Right hindlimb (tissue), 1 donor: ENCODE results near the gene SENP5.
"Not testable (repeated sequence)": the region's sequence is repeated elsewhere in the genome, so short reads cannot be mapped to it uniquely, and the experiment has no call there.

Experiments
- DNase-seq: peaks from one replicate; pipeline ENCODE4 v3.0.0-alpha.2; 2018

Gene SENP5, protein sequence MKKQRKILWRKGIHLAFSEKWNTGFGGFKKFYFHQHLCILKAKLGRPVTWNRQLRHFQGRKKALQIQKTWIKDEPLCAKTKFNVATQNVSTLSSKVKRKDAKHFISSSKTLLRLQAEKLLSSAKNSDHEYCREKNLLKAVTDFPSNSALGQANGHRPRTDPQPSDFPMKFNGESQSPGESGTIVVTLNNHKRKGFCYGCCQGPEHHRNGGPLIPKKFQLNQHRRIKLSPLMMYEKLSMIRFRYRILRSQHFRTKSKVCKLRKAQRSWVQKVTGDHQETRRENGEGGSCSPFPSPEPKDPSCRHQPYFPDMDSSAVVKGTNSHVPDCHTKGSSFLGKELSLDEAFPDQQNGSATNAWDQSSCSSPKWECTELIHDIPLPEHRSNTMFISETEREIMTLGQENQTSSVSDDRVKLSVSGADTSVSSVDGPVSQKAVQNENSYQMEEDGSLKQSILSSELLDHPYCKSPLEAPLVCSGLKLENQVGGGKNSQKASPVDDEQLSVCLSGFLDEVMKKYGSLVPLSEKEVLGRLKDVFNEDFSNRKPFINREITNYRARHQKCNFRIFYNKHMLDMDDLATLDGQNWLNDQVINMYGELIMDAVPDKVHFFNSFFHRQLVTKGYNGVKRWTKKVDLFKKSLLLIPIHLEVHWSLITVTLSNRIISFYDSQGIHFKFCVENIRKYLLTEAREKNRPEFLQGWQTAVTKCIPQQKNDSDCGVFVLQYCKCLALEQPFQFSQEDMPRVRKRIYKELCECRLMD

DNA sequence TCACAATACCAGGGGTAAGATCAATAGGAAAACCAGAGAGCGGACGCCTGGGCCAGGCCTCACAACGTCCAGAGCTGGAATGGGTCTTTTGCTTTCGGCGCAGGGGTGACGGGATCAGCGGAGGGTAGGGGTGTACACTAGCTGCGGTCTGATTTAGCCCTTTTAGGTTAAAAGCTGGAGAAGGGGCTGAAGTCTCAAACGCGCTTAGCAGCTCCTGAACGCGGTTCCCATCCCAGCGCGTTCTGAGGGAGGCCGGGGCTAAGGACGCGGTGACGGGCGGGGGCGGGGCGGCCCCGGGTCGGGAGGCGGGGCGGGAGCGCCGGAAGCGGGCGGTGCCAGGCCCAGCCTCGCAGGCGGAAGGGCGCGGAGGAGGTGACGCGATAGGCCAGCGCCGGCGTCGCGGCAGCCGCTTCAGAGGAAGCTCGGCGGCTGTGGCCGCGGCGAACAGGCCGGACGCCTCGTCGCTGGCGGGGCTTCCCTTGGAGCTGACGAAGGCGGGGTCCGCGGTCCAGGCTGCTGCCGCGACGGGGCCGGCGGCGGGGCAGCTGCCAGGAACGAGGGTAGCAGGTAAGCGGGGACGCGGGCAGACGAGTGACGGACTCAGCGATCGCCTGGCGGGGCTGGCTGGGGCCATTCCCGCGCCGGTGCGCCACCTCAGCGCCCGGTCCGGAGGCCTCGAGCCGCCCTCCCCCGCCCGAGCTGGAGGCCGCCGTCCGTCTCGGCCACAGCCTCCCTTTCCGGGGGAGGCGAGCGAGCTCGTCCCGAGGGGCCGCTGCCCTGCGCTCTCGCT, at the start of gene SENP5:
Gene SENP5, plus strand, starts transcription at position 414 of the 790 bp plus-strand sequence. CDS start 17,262 bp downstream, outside the sequence.
- peak; percentile 95 for DNase-seq

DNA sequence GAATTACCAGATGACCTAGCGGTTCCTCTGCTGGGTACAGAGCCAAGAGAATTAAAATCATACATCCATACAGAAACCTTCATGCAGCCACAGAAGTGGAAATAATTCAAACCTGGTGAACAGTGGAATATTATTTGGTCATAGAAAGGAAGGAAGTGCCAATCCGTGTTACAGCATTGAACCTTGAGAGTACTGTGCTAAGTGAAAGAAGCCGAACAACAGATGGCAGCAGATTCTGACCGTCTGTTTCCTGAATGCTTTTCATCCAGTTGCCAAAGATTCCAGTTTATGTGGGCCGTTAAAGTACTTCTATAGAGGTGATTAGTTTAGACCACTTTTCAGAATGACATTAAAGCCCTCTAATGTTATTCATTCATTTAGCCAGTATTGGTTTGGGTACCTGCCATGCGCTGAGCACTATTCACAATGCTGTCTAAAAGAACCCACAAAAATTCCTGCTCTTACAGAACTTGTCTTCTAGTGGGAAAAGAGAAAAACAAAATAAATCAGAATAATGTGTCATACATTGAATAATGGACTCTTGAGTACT, 45.8 kb upstream of the SENP5 start:
- no peak for DNase-seq

DNA sequence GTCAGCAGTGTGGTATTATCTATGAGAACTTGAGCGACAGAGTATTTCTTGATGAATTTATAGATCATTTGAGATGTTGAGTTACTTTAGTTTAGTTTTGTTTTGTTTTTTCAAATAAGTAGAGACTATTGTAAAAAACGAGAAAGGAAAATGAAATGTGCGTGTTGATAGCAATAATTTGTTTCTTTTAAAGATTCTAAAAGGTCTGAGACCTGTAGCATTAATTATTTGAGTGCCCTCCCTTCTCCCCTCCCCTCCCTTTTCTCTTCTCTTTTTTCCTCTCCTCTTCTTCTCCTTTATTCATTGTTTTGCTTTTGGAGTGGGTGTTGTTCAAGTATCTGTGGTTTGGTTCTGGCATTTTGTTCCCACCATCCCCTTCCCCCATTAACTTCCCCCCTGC, 38.1 kb upstream of the SENP5 start:
- not testable (repeated sequence) for DNase-seq

DNA sequence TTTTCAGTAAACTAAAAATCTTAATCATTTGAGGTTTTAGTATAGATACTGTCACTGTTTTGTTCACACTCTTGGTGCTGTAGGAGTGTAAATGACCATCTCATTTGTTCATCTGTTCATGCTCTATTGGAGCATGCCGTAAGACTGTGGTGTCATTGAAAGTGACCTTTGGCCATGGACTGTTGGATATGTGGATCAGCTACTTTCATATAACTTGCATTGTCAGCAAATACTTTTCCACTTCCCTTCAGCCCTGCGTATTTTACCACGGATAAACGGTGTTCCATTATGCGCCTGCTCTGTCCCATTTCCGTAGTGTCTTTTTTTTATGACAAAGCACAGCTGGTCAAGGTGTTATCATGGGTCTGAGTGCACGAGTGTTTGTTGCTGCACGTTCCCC, 32.6 kb upstream of the SENP5 start:
- DNase-seq: no peak

DNA sequence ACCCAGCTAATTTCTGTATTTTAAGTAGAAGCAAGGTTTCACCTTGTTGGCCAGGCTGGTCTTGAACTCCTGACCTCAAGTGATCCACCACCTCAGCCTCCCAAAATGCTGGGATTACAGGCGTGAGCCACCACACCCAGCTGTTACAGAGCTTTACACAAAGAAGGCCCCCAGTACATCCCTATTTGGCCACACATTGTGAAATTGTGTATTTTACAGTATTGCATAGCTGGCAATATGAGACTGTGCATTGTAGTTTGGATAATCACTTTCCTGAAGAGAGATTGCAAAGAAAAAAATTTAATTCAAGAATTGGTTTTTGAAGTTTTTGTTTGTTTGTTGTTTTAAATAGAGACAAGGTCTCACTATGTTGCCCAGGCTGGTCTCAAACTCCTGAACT, 31.1 kb upstream of the SENP5 start:
- DNase-seq: not testable (repeated sequence)

DNA sequence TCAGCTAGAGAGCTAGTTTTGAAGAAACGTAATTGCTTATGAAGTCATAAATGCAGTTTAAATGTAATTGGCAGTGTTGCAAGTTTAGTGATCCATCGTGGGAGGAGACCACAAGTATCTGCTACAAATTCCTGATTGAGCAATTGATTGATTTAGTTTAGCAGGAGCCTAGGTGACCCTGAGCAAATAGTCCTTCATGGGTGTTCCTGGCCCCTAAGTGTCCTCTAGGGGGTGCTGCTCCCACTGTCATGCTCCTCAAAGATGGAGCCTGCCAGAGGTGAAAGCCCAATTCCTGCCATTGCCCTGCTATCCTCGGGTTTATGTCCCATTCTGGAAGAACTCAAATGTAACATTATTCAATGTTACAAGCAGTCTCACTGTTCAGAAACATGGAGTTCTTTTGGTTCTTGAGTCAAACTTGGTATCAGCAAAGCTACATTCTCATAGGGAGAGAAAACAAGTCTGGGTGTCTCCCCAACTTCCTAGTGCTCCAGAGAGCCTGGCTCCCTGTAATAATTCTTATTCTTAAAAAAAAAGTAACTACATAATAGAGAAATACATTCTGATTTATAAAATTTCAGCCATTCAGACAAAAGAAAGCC, 29.8 kb upstream of the SENP5 start:
- DNase-seq: peak; percentile 40

DNA sequence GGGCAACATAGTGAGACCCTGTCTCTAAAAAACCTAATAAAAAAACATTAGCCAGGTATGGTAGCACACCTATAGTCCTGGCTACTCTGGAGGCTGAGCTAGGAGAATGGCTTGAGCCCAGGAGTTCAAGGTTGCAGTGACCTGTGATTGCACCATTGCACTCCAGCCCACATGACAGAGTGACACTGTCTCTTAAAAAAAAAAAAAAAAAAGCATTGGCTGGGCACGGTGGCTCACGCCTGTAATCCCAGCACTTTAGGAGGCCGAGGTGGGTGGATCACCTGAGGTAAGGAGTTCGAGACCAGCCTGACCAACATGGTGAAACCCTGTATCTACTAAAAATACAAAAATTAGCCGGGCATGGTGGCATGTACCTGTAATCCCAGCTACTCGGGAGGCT, 28.4 kb upstream of the SENP5 start:
- not testable (repeated sequence) for DNase-seq

DNA sequence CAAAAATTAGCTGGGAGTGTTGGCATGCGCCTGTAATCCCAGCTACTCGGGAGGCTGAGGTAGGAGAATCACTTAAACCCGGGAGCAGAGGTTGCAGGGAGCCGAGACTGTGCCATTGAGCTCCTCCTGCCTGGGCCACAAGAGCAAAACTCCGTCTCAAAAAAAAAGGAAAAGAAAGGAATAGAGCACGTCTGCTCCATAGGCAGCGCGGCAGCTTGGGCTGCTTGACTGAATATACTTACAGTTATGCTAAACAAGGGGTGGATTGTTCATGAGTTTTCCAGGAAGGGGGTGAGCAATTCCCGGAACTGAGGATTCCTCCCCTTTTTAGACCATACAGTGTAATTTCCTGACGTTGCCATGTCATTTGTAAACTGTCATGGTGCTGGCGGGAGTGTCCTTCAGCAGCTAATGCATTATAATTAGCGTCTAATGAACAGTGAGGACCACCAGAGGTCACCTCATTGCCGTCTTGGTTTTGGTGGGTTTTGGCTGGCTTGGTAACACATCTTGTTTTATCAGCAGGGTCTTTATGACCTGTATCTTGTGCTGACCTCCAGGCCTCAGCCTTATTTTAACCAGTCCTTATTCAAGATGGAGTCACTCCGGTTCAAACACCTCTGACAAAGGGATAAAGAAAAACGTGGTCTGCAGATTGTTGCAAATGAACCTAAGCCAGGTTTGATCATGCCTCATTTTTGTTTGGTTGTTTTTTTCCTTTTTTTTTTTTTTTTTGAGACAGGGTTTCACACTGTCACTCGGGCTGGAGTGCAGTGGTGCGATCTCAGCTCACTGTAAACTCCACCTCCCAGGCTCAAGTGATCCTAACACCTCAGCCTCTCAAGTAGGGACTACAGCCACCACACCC, 24.9 kb upstream of the SENP5 start:
- no peak for DNase-seq

DNA sequence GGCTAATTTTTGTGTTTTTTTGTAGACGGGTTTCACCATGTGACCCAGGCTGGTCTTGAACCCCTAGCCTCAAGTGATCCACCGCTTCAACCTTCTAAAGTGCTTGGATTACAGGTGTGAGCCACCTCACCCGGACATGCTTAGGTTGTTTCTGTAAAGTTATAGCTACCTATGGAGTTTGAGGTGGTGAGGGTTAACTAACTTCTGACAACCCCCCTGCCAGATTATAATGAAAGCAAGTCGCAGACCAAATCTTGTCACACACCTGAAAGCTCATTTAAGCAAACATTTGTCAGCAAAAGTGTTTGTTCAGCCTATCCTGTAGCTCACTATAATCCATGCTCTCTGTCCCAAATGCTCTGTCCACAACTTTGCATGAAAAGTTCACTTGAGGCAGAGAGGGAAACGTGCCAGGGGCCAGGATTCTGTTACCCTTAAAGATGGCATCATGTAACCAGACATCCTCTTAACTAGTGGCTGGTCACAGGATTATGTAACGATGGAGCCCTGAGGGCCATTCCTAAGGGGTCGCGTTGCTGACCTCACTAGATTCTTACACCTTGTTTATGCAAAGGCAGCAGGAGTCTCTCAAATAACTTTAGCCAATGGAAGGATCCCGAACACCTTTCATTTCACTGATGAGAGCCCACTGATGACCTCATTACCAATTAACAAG, 24.1 kb upstream of the SENP5 start:
- no peak for DNase-seq

DNA sequence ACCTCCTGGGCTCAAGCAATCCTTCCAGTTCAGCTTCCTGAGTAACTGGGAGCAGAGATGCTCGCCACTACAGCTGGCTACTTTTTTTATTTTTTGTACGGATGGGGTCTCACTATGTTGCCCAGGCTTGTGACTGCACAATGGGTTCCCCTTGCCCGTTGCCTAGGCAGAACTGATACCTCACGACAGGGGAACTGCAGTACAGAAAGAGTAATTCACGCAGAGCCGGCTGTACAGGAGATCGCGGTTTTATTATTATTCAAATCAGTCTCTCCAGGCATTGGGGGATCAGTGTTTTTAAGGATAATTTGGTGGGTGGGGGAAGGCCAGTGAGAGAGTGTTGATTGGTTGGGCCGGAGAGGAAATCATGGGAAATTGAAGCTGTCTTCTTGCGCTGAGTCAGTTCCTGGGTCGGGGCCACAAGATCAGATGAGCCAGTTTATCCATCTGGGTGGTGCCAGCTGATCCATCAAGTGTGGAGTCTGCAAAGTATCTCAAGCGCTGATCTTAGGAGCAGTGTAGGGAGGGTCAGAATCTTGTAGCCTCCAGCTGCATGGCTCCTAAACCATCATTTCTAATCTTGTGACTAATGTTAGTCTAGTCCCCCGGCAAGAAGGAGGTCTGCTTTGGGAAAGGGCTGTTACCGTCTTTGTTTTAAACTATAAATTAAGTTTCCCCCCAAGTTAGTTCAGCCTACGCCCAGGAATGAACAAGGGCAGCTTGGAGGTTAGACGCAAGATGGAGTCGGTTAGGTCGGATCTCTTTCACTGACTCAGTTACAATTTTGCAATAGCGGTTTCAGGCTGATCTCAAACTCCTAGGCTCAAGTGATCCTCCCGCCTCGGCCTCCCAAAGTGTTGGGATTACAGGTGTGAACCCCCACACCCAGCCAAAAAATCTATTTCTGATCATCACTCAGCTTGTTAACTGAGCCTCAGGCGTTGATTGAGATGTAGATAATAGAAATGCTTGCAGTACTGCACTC, 23.2 kb upstream of the SENP5 start:
- DNase-seq: not testable (repeated sequence)

DNA sequence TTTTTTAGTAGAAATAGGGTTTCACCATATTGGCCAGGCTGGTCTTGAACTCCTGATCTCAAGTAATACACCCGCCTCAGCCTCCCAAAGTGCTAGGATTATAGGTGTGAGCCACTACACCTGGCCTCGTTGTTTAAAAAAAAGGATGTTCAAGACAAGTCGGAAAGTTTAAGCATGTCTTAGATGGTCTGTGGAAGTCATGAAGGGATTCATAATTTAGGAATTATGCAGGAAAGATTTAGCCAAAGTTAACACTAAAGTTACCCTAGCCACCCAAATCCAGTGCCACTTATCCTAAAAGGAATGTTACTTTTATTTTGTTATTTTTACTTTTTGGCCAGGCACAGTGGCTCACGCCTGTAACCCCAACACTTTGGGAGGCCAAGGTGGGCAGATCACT, 19.3 kb upstream of the SENP5 start:
- DNase-seq: not testable (repeated sequence)

DNA sequence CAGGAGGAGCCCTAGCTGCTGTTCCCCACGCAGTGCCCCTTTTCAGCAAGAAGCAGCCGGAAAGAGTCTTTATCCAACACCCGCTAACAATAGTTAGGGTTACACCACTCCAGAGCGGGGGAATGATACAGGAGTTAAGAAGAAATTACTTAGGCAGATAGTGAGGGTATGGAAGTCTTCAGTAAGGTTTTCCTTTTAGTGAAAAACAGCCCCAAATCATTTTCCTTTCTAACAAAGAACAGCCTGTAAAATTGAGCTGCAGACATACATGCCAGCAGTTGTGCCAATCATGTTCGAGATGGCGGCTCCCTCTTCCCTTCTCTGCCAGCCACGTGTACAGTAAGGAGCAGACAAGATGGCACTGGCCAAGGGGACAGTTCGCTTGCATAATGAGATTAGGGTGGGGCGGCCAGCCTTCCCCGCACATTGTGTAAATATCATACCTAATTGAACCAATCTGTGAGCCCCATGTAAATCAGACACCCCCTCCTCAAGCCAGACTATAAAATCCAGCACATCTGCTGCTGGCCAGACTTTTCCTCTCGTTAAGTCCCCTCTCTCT, 18.5 kb upstream of the SENP5 start:
- no peak for DNase-seq

DNA sequence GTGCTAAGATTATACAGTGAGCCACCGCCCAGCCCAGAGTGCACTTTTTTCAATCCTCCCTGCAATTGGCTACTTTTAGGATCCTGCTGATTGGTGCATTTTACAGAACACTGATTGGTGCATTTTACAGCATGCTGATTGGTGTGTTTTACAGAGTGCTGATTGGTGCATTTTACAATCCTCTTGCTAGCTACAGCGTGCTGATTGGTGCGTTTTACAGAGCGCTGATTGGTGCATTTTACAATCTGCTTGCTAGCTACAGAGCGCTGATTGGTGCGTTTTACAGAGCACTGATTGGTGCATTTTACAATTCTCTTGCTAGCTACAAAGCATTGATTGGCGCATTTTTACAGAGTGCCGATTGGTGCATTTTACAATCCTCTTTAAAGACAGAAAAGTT, 4.7 kb upstream of the SENP5 start:
- DNase-seq: not testable (repeated sequence)

DNA sequence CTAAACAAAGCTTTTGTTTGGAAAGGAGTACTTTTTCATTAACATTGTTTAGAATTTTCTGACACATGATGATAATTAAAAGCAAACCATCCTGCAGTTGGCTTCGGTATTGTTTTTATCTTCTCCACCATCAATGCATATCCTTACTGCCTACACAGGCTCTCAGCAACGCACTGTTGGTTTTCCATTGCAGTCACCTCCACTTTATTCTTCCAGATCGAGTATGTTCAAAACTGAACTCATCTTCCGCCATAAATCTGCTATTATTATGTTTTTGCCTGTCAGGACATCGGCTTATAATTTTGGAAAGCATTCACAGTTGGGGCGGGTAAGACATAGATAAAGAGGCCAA, 589 bp upstream of the SENP5 start:
- DNase-seq: no peak

DNA sequence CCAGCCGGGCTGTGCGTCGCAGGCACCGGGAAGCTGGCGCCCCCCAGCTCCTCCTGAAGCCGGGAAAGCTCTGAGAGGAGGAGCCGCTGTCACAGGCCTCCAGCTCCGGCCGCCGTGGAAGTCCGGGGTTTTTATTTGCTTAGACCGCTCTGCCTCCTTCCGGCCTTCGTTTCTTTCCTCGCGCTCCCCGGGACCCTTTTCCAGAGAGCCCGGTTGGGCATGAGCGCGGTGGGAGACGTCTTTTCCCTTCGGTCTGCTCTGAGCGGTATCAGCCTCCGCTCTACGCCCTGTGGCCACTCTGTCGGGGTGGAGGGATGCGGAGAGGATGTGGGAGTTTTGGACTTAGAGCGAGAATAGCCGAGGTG, 559 bp downstream of the SENP5 start:
- no peak for DNase-seq

DNA sequence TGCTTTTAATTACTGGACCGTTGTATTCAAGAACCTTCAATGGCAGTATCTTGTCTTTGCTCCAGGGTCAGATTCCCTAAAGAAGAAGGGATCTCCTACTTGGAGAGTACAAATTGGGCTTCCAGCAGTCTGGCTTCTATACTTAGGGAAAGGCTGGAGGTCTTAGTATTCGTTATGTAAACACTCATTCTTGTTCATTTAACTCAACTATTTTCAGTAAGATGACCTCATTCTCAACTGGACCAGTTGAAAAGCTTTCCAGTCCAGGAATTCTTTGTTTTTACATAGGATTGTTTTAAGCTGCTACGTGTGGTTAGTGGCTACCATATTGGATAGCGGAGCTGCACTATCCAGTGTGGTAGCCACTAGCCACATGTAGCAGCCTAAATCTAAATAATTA, 4.6 kb downstream of the SENP5 start:
- DNase-seq: no peak

DNA sequence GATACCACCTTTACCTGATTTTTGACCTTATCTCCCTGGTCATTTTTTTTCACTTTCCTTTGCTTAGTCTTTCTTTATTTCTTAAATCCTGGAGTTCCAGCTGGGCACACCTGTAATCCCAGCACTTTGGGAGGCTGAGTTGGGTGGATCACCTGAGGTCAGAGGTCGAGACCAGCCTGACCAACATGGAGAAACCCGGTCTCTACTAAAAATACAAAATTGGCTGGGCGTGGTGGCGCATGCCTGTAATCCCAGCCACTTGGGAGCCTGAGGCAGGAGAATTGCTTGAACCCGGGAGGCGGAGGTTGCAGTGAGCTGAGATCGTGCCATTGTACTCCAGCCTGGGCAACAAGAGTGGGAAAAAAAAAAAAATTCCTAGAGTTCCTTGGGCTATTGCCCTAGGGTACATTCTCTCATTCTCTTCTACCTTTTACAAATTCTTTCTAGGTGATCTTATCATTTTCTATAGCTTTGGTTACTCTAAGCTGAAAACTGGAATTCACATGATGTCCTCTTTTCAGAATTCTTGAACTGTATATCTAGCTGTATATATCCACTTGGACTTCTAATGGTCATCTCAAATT, 6.9 kb downstream of the SENP5 start:
- DNase-seq: not testable (repeated sequence)

DNA sequence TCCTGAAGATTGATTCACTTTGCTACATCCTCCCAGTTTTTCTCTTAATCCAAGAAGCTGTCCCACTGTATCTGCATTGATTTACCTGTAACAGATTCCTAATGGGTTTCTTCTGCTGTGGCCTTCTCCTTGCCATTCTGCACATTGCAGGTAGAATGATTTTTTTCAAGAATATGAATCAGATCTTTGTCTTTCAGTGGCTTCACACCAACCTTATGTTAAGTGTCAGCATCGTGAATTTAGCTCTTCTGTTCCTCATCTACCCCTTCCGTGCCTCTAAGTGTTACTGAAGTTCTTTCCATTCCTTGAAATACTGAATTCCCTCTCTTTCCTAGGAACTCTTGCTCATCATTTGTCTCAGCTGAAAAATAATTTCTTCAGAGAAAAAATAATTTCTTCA, 7.5 kb downstream of the SENP5 start:
- no peak for DNase-seq

DNA sequence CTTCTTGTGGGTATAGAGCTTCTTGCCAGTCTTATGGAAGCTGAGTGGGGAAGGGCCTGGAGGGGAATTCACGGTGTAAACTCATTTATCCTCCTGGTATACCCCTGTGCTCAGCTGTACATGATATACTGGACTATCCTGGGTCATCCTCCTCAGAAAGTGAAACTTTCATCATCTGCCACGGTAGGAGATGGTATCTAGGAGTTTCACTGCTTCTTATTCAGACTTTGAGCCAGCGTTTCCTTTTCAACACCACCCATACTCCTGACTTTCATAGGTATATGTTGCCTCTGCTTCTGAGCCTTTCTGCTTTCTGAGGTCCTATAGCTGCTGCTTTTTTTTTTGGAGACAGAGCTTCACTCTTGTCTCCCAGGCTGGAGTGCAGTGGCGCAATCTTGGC, 15.6 kb downstream of the SENP5 start:
- no peak for DNase-seq
